Right lobe of liver (tissue), 4 donors: ENCODE results near the gene RAI1.

Experiments
- POLR2A ChIP-seq: fragments of 450-650 bp; IDR thresholded peaks from one replicate; pipeline ENCODE4 v1.6.1; 2017; ENCODE audit warnings: antibody characterized with exemption, mild to moderate bottlenecking
- TF ChIP-seq, protein P1 (sequence below), 4 donors: fragments of 200-600 bp in 3 of 4; fragments of 450-650 bp in 1 of 4; IDR thresholded peaks; one replicate each; pipeline versions ENCODE4 v1.5.1 to v1.8.0; 2016 to 2022; ENCODE audit warnings: antibody characterized with exemption in 4 of 4, mild to moderate bottlenecking in 2 of 4
- donor health status: DM: no; HTN: no; CAD: no.
- donor health status: DM: no; HTN: no; CAD: no.
- donor health status: DM: no; HTN: yes; CAD: no.

DNA sequence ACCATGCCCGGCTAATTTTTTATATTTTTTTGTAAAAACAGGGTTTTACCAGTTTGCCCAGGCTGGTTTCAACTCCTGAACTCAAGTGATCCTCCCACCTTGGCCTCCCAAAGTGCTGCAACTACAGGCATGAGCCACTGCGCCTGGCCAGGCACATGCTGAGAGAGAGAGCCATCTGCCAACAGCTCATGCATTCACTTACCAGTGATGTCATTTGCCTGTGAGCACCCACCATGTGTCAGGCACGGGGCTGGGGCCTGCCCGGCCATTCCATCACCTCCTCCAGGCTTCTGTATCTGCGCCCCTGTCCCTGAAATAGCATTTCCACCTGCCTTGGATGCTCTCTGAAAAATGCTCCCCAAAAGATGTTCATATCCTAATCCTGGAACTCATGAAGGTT lies 46.1 kb upstream of the RAI1 start:
- TF ChIP-seq POLR2A, result no peak
- TF ChIP-seq, protein P1, sequence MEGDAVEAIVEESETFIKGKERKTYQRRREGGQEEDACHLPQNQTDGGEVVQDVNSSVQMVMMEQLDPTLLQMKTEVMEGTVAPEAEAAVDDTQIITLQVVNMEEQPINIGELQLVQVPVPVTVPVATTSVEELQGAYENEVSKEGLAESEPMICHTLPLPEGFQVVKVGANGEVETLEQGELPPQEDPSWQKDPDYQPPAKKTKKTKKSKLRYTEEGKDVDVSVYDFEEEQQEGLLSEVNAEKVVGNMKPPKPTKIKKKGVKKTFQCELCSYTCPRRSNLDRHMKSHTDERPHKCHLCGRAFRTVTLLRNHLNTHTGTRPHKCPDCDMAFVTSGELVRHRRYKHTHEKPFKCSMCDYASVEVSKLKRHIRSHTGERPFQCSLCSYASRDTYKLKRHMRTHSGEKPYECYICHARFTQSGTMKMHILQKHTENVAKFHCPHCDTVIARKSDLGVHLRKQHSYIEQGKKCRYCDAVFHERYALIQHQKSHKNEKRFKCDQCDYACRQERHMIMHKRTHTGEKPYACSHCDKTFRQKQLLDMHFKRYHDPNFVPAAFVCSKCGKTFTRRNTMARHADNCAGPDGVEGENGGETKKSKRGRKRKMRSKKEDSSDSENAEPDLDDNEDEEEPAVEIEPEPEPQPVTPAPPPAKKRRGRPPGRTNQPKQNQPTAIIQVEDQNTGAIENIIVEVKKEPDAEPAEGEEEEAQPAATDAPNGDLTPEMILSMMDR (IDR thresholded peaks at IDR 0.05), result no peak
